OCI-M2 (cell line): ENCODE measurements around the gene TNFSF13.
A peak's percentile ranks its signal among the peaks of the same experiment; 100 is the strongest.

ENCODE experiments used
- DNase-seq: peaks from one replicate; lab custom pipeline; 2025; ENCODE audit not compliant: unreplicated experiment; lab: John Stamatoyannopoulos, UW

Gene TNFSF13

DNA sequence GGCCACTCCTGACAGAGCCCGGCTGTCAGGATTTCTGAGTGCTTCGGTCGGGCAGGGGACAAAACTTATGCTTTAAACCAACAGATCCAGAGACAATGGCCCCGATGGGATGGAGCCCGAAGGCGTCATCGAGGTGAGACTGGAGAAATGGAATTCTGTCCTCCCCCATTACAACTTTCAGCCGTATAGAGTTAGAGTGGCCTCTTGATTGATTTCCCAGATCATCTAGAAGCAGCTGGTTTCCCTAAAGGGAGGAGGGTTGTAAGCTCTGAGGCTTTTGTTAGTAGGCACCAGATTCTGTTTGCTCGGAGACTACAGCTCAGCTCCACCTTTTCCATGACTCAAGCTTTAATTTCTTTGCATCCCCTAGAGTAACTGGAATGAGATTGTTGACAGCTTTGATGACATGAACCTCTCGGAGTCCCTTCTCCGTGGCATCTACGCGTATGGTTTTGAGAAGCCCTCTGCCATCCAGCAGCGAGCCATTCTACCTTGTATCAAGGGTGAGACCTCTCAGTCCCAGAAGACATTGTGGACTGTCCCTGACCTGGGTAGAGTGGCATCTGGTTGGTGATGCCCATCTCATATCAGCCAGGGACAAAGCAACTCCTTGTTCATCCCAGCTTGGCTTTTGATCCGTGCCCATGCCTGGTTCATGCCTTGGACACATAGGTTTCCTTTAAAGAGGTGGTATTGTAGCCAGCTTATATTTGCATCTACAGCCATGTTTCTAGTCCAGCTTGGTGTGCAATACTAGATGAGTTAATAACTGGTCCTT lies 15.8 kb downstream of the TNFSF13 start:
- DNase-seq = no peak

- no peak for DNase-seq
Measured at GRCh38 chr17:7575481-7575883, 16.9 kb downstream of the TNFSF13 start.

GRCh38 chr17:7575959-7576358 lies 17.4 kb downstream of the TNFSF13 start:
- no peak for DNase-seq

DNA sequence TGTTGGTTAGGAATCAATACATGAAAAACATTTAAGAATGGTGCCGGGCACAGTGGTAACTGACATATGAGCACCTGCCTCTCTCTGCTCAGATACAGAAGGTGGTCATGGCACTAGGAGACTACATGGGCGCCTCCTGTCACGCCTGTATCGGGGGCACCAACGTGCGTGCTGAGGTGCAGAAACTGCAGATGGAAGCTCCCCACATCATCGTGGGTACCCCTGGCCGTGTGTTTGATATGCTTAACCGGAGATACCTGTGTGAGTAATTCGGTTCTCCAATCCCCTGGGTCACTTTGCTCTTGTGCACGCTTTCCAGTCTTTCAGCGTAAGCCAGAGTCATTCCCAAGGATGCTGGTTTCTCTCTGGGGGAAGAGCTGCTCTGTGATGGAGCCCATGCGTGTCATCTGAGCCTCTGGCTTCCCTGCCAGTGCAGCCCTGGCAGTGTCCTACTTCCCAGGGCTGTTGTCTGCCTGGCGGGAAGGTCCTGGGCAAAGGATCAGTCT lies 17.9 kb downstream of the TNFSF13 start:
- no peak for DNase-seq

GRCh38 chr17:7577327-7578199 lies 19.0 kb downstream of the TNFSF13 start:
- DNase-seq = no peak

DNA sequence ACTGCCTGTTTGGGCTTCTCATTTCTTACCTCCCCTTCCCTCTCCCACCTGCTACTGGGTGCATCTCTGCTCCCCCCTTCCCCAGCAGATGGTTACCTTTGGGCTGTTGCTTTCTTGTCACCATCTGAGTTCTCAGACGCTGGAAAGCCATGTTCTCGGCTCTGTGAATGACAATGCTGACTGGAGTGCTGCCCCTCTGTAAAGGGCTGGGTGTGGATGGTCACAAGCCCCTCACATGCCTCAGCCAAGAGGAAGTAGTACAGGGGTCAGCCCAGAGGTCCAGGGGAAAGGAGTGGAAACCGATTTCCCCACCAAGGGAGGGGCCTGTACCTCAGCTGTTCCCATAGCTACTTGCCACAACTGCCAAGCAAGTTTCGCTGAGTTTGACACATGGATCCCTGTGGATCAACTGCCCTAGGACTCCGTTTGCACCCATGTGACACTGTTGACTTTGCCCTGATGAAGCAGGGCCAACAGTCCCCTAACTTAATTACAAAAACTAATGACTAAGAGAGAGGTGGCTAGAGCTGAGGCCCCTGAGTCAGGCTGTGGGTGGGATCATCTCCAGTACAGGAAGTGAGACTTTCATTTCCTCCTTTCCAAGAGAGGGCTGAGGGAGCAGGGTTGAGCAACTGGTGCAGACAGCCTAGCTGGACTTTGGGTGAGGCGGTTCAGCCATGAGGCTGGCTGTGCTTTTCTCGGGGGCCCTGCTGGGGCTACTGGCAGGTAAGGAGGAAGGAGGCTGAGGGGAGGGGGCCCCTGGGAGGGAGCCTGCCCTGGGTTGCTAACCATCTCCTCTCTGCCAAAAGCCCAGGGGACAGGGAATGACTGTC lies 20.7 kb downstream of the TNFSF13 start, which contains the start of gene CD68:
Gene CD68 (plus strand): TSS at position 638 of the 833 bp plus-strand sequence. CDS start 40 bp downstream, at position 678.
- DNase-seq = peak; percentile 69

DNA sequence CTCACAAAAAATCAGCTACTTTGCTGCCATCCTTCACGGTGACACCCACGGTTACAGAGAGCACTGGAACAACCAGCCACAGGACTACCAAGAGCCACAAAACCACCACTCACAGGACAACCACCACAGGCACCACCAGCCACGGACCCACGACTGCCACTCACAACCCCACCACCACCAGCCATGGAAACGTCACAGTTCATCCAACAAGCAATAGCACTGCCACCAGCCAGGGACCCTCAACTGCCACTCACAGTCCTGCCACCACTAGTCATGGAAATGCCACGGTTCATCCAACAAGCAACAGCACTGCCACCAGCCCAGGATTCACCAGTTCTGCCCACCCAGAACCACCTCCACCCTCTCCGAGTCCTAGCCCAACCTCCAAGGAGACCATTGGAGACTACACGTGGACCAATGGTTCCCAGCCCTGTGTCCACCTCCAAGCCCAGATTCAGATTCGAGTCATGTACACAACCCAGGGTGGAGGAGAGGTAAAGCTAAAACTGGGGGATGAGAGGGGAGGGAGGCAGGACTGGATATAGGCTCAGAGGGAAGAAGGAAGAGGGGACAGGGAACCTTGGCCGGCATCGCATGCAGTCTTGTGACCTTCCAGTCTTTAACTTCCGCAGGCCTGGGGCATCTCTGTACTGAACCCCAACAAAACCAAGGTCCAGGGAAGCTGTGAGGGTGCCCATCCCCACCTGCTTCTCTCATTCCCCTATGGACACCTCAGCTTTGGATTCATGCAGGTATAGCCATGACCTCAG lies 21.5 kb downstream of the TNFSF13 start:
- DNase-seq = no peak

GRCh38 chr17:7580604-7581575 lies 22.3 kb downstream of the TNFSF13 start:
- DNase-seq = no peak

- DNase-seq = no peak
Measured at GRCh38 chr17:7582396-7583252, 24.1 kb downstream of the TNFSF13 start.

DNA sequence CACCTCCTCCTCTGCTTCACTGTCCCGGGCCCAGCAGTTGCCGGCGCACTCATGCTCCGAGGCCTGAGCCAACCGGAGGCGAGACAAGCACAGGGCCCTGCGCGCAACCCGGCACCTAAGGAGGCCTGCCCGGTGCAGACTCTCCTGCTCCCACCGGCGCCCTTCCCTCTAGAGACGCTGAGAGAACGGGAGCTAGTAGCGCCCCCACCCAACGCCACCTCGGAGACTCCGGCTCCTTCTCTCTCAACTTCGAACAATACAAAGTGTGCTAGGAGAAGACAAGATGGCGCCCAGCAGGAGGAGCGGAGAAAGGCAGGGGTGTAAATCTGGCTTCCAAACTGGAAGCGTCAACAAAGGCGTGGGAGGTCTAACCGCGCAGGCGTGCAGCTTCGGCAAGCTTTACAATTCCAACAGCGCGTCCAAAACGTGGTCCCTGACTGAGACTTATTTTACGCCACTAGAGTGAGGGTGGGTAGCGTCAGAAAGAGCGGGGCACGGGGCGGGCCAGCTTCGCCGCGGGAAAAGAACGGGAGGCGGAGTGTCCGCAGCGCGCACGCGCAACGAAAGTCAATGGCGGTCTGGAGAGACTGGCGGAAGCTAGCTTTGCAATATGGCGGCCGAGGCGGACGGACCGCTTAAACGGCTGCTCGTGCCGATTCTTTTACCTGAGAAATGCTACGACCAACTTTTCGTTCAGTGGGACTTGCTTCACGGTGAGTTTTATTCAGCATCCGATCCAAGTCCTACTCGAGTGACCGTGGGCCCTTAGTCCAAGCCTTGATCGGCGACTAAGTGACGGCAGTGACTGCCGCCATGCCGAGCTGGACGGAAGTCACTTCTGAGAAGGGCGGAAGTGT lies 24.9 kb downstream of the TNFSF13 start, which contains the start of gene MPDU1:
Gene MPDU1 (plus strand): TSS at position 600 of the 857 bp plus-strand sequence. CDS start 11 bp downstream, at position 611.
- DNase-seq = peak; percentile 91

GRCh38 chr17:7586673-7587419 lies 28.3 kb downstream of the TNFSF13 start:
- DNase-seq = no peak

DNA sequence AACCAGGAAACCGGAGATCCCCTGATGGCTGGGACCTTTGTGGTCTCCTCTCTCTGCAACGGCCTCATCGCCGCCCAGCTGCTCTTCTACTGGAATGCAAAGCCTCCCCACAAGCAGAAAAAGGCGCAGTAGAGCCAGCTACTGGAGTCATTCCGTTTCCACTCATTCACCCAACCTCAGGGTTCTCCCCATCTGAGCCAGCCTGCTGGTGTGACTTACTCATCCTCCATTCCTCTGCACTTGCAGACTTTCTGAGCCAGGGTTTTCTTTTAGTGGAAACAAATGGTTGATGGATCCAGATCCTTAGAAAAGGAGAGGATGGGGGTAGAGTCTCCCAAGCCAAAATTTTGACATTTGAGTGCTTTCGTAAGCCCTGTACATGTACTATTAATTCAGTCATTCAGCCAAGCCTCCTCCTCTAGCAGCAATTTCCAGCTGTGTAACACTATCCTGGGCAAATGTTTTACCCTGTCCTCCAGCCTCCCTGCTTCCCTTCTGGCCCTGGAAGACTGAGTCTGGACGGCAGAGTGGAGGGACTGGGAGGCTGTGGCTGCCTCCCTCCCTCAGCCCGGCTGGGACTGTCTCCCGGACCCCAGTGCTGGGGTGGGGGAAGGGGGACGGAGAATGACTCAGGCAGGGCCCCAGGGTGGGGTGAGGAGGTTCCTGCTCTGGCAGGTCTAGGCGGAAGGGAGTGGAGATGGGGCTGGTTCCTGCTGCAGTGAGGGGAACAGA lies 29.0 kb downstream of the TNFSF13 start:
- DNase-seq = no peak

DNA sequence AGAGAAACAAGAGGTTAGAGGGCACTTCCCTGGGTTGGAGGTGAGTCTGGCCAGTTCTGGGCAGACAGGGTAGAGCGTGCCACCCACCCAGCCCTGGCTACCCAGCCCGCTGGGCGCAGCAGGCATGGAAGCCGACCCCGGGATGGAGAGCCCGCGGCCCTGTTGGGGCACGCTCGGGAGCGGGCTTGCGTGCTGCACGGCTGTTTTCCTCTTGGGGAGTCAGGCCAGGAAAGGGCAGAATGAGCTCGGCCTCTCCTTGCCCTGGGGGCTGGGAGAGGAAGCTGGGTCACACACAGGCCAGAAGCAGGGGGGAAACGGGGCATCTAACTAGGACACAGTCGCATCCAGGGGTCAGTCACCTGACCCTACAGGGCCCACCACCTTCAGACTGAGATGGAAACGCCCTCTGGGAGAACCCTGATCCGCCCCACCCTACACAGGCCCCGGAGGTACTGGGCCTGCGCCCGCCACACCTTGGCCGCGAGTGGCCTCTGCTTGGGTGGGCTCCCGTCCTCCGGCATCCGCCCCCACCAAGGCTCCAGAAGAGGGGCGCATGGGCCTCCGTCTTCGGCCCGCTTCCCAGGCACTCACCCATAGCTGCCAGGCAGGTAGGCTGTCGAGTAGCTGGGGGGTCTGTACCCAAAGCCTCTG lies 30.1 kb downstream of the TNFSF13 start:
- no peak for DNase-seq

GRCh38 chr17:7589204-7589868 lies 30.8 kb downstream of the TNFSF13 start:
- DNase-seq = no peak
